IMR-90 (cell line): ENCODE measurements around the gene DIAPH2. TPM values are rescaled to one million over a fixed set of nuclear protein-coding genes. Genes with fewer than 3 reads are reported as not detected.
A peak's percentile ranks its signal among the peaks of the same experiment; 100 is the strongest.

Experiments used
- ATAC-seq: fragments of 200-7000 bp; cut with Tn5 transposase; 2 replicates; pipeline ENCODE4 v1.9.1; 2020; ENCODE audit warnings: low read depth, mild to moderate bottlenecking, moderate library complexity
- BruUV-seq: library from RNA; stranded (reverse); fragments of 400-500 nt; replicated peaks from 2 replicates; lab custom pipeline; 2021; lab: Mats Ljungman, UMichigan
- CTCF ChIA-PET: fragments of 300-600 bp; formaldehyde crosslinking; extraction: SDS; loops from one replicate; lab custom pipeline; 2021; ENCODE audit warnings: antibody characterized with exemption; lab: Yijun Ruan, JAX
- POLR2A ChIA-PET: fragments of 300-600 bp; sonication (Branson Sonifier 250); formaldehyde crosslinking; loops from one replicate; lab custom pipeline; 2022; ENCODE audit warnings: antibody characterized with exemption; ENCODE audit not compliant: unreplicated experiment; lab: Charles Lee
- DNase-seq: peaks from one replicate; pipeline ENCODE4 v3.0.0; 2013
- H2AFZ ChIP-seq: replicated peaks from 2 replicates; pipeline ENCODE3; 2013; ENCODE audit warnings: low read length, mild to moderate bottlenecking; ENCODE audit not compliant: poor library complexity
- H2AK5ac ChIP-seq: 2 replicates; pipeline ENCODE4 v1.6.1; 2013; ENCODE audit warnings: low read depth, low read length, inconsistent platforms
- H2AK9ac ChIP-seq: replicated peaks from 2 replicates; pipeline ENCODE3; 2013; ENCODE audit warnings: mild to moderate bottlenecking, low read depth, low read length, moderate library complexity; ENCODE audit not compliant: poor library complexity
- H2BK120ac ChIP-seq: 2 replicates; pipeline ENCODE4 v1.6.1; 2013; ENCODE audit warnings: low read depth, low read length, inconsistent platforms
- H2BK15ac ChIP-seq: 3 replicates; pipeline ENCODE4 v1.6.1; 2013; ENCODE audit warnings: low read depth, low read length, inconsistent platforms
- H2BK20ac ChIP-seq: 2 replicates; pipeline ENCODE4 v1.6.1; 2013; ENCODE audit warnings: low read depth, mild to moderate bottlenecking, inconsistent platforms, low read length, moderate library complexity
- H2BK5ac ChIP-seq: 2 replicates; pipeline ENCODE4 v1.6.1; 2013; ENCODE audit warnings: mild to moderate bottlenecking, low read depth, low read length, inconsistent platforms; ENCODE audit not compliant: poor library complexity, severe bottlenecking
- H3K14ac ChIP-seq: replicated peaks from 2 replicates; pipeline ENCODE4 v1.6.1; 2013; ENCODE audit warnings: low read depth, low read length, inconsistent platforms
- H3K18ac ChIP-seq: 2 replicates; pipeline ENCODE4 v1.6.1; 2013; ENCODE audit warnings: low read depth, low read length, control low read depth
- H3K23ac ChIP-seq: 2 replicates; pipeline ENCODE4 v1.6.1; 2013; ENCODE audit warnings: low read depth, low read length, inconsistent platforms
- H3K27ac ChIP-seq: 2 replicates; pipeline ENCODE4 v1.5.1; 2013; ENCODE audit warnings: mild to moderate bottlenecking, control low read depth, low read length; ENCODE audit not compliant: insufficient read depth
- H3K27me3 ChIP-seq: 2 replicates; pipeline ENCODE4 v1.6.1; 2013; ENCODE audit warnings: low read length; ENCODE audit not compliant: control insufficient read depth, insufficient read depth
- H3K36me3 ChIP-seq: 2 replicates; pipeline ENCODE4 v1.6.1; 2013; ENCODE audit warnings: low read length, mixed read lengths; ENCODE audit not compliant: control insufficient read depth, insufficient read depth
- H3K4ac ChIP-seq: 2 replicates; pipeline ENCODE4 v1.6.1; 2013; ENCODE audit warnings: low read depth, low read length, inconsistent platforms
- H3K4me1 ChIP-seq: 2 replicates; pipeline ENCODE4 v1.6.1; 2013; ENCODE audit warnings: low read length, mixed read lengths; ENCODE audit not compliant: control insufficient read depth, insufficient read depth
- H3K4me2 ChIP-seq: 2 replicates; pipeline ENCODE4 v1.6.1; 2013; ENCODE audit warnings: low read depth, mild to moderate bottlenecking, control low read depth, low read length, moderate library complexity
- H3K4me3 ChIP-seq: 2 replicates; pipeline ENCODE4 v1.5.1; 2013; ENCODE audit warnings: low read depth, mild to moderate bottlenecking, control low read depth, low read length, moderate library complexity; ENCODE audit not compliant: insufficient read depth
- H3K56ac ChIP-seq: 2 replicates; pipeline ENCODE4 v1.6.1; 2013; ENCODE audit warnings: low read length, inconsistent platforms; ENCODE audit not compliant: insufficient read depth; ENCODE audit errors: extremely low read depth
- H3K79me1 ChIP-seq, 2 experiments: 2 replicates each; pipeline ENCODE4 v1.6.1; 2013; ENCODE audit warnings: low read length in 2 of 2, inconsistent platforms in 1 of 2, low read depth in 1 of 2
- H3K9ac ChIP-seq: 2 replicates; pipeline ENCODE4 v1.6.1; 2013; ENCODE audit warnings: low read depth, low read length, control low read depth
- H3K9me1 ChIP-seq: 2 replicates; pipeline ENCODE4 v1.6.1; 2013; ENCODE audit warnings: low read length, inconsistent platforms; ENCODE audit not compliant: insufficient read depth
- H3K9me3 ChIP-seq: 2 replicates; pipeline ENCODE4 v1.6.1; 2013; ENCODE audit warnings: low read length; ENCODE audit not compliant: control insufficient read depth, insufficient read depth
- H4K20me1 ChIP-seq: 2 replicates; pipeline ENCODE4 v1.6.1; 2013; ENCODE audit warnings: low read length, inconsistent platforms; ENCODE audit not compliant: insufficient read depth
- H4K5ac ChIP-seq: 2 replicates; pipeline ENCODE4 v1.6.1; 2013; ENCODE audit warnings: mild to moderate bottlenecking, low read depth, low read length, control low read depth
- H4K8ac ChIP-seq, 2 experiments: 2 replicates each; pipeline ENCODE4 v1.6.1; 2013; ENCODE audit warnings: low read depth in 2 of 2, low read length in 2 of 2, control low read depth in 1 of 2, inconsistent platforms in 1 of 2
- H4K91ac ChIP-seq: 2 replicates; pipeline ENCODE4 v1.6.1; 2013; ENCODE audit warnings: low read depth, low read length, inconsistent platforms; ENCODE audit not compliant: insufficient read depth
- CHD1 ChIP-seq: IDR thresholded peaks from 2 replicates; pipeline ENCODE4 v1.6.1; 2012; ENCODE audit warnings: low read depth, low read length, improper control_type of control experiment
- ELK1 ChIP-seq: fragments of 150-350 bp; IDR thresholded peaks from 2 replicates; pipeline ENCODE4 v1.6.1; 2016; ENCODE audit warnings: low read depth, mild to moderate bottlenecking, low read length, moderate library complexity, borderline replicate concordance
- NFE2L2 ChIP-seq: fragments of 150-350 bp; IDR thresholded peaks from 2 replicates; pipeline ENCODE4 v1.6.1; 2016; ENCODE audit warnings: low read depth, mild to moderate bottlenecking, low read length
- POLR2A ChIP-seq: IDR thresholded peaks from 2 replicates; pipeline ENCODE4 v1.6.1; 2012; ENCODE audit warnings: mild to moderate bottlenecking, low read depth, low read length
- RCOR1 ChIP-seq: IDR thresholded peaks from 2 replicates; pipeline ENCODE4 v1.6.1; 2012; ENCODE audit warnings: mild to moderate bottlenecking, low read length, improper control_type of control experiment; ENCODE audit not compliant: insufficient replicate concordance
- WGBS, 2 experiments: methylation state at CpG; one replicate each; pipeline versions ENCODE4 v1.1.5 to v1.1.7; 2013; ENCODE audit warnings: missing lambda C conversion rate in 2 of 2; ENCODE audit not compliant: insufficient read length in 1 of 2; ENCODE audit errors: extremely low coverage in 2 of 2; 5-methylcytosine and 5-hydroxymethylcytosine counted together
- dilution Hi-C: fragments of 300-500 bp; cut with HindIII; formaldehyde crosslinking; loops from one replicate; pipeline ENCODE4 v1.14.3; 2018; ENCODE audit warnings: low sequenced_read_pairs; ENCODE audit not compliant: unreplicated experiment
- in situ Hi-C: fragments of 300-500 bp; cut with MboI; formaldehyde crosslinking; loops from 3 replicates; pipeline ENCODE4 v1.14.3; 2019; ENCODE audit warnings: low sequenced_read_pairs, inconsistent platforms, mixed read lengths
- intact Hi-C: fragments of 100-400 bp; cut with micrococcal nuclease; formaldehyde crosslinking; loops from 2 replicates; pipeline ENCODE4 v1.10.0; 2022
- polyA plus RNA-seq, 3 experiments: library from polyadenylated mRNA; depleted of rRNA; stranded (reverse); fragments of >200 nt; gene quantifications; 2 replicates each; pipeline ENCODE4 v1.2.3, GENCODE V29; 2012; ENCODE audit warnings: low replicate concordance in 1 of 3
- total RNA-seq: library from RNA; depleted of rRNA; stranded (reverse); fragments of >200 nt; gene quantifications from 2 replicates; pipeline ENCODE4 v1.2.3, GENCODE V29; 2012
- TF ChIP-seq, protein P1 (sequence below): fragments of 150-350 bp; IDR thresholded peaks from 2 replicates; pipeline ENCODE4 v1.6.1; 2017; ENCODE audit warnings: mild to moderate bottlenecking, antibody characterized with exemption, low read length, low read depth

DIAPH2 gene
- total and polyA plus RNA-seq, 2 of the 4 experiments (the other 2 are of a cell fraction) = 3.6 to 19.9 TPM

DNA sequence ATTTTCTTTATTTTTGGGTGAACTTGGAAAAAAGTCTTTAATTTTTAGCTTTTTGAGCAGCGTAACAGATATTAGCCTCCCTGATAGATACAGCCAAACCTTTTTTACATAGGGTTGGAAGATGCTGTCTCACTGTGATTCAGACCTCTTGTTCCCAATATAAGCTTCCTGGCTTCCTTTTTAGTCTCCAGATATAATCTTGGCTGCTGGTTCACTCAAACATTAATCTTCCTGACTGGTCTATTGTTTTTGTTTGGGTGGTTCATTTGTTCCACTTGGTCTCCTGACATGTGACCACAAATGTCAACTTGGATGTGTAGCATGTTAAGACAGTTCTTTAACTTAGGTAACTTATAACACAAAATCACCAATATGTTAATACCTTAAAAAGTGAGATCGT lies 222.1 kb downstream of the DIAPH2 start:
- H4K5ac ChIP-seq = no peak overlapping the region
- ATAC-seq = no peak
- no TSS peak for BruUV-seq
- H3K23ac ChIP-seq = no peak overlapping the region
- H3K27me3 ChIP-seq = no peaks in the 10 kb centered on the region
- peak; percentile 25 for DNase-seq
- no peak overlapping the region for H3K14ac ChIP-seq
- H3K56ac ChIP-seq = no peak overlapping the region
- H3K9me3 ChIP-seq = no peaks in the 10 kb centered on the region
- ChIA-PET POLR2A (no interaction called here), CTCF (no interaction called here)
- no peak overlapping the region for H2BK15ac ChIP-seq
- H3K4ac ChIP-seq = no peak overlapping the region
- no peak overlapping the region for H3K4me3 ChIP-seq
- no peak overlapping the region for H2AFZ ChIP-seq
- H2AK9ac ChIP-seq = no peak overlapping the region
- H2AK5ac ChIP-seq = no peak overlapping the region
- intact Hi-C loops (no loop called here), in situ Hi-C loops (no loop called here), dilution Hi-C loops (no loop called here)
- H3K9me1 ChIP-seq = no peaks in the 10 kb centered on the region
- H3K79me1 ChIP-seq = peaks cover 0 to 4% of the 10 kb centered on the region in 2 experiments; a peak in 1 of 4 replicates
- no peaks in the 10 kb centered on the region for H3K4me1 ChIP-seq
- no peak overlapping the region for H3K18ac ChIP-seq
- H3K4me2 ChIP-seq = no peak overlapping the region
- H4K91ac ChIP-seq = no peak overlapping the region
- H2BK20ac ChIP-seq = no peak overlapping the region
- no peaks in the 10 kb centered on the region for H4K20me1 ChIP-seq
- no peak overlapping the region for H3K9ac ChIP-seq
- WGBS, 2 experiments = no CpG with 5 or more reads among the region's 2 CpGs
- H2BK5ac ChIP-seq = no peak overlapping the region
- no peak overlapping the region for H2BK120ac ChIP-seq
- no peak overlapping the region for H3K27ac ChIP-seq
- no peak overlapping the region for H4K8ac ChIP-seq
- no peaks in the 10 kb centered on the region for H3K36me3 ChIP-seq
- TF ChIP-seq NFE2L2 (peak; percentile 13; the same call in 1 of the 2 replicates), RCOR1 (no peak), ELK1 (no peak), POLR2A (no peak), CHD1 (no peak)
- TF ChIP-seq, protein P1, sequence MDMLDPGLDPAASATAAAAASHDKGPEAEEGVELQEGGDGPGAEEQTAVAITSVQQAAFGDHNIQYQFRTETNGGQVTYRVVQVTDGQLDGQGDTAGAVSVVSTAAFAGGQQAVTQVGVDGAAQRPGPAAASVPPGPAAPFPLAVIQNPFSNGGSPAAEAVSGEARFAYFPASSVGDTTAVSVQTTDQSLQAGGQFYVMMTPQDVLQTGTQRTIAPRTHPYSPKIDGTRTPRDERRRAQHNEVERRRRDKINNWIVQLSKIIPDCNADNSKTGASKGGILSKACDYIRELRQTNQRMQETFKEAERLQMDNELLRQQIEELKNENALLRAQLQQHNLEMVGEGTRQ = no peak
